Karpas-422 (cell line): Measurements from ENCODE around the gene VEGFC. TPM values are rescaled to one million over a fixed set of nuclear protein-coding genes. Genes with fewer than 3 reads are reported as not detected.

ENCODE experiments used
- DNase-seq: peaks from one replicate; pipeline ENCODE4 v3.0.0-alpha.2; 2015
- H2AFZ ChIP-seq: fragments of 200-600 bp; sonication (generic); 2 replicates; pipeline ENCODE4 v1.6.1; 2014; ENCODE audit warnings: antibody characterized with exemption, low read length, mixed read lengths
- H3K27ac ChIP-seq: fragments of 200-600 bp; sonication (generic); 2 replicates; pipeline ENCODE4 v1.5.1; 2014; ENCODE audit warnings: mild to moderate bottlenecking, low read length, moderate library complexity
- H3K27me3 ChIP-seq: fragments of 200-600 bp; sonication (generic); 2 replicates; pipeline ENCODE4 v1.6.1; 2014; ENCODE audit warnings: low read length, mixed read lengths
- H3K36me3 ChIP-seq: fragments of 200-600 bp; sonication (generic); 2 replicates; pipeline ENCODE4 v1.6.1; 2014; ENCODE audit warnings: low read length, mixed read lengths; ENCODE audit not compliant: insufficient read depth
- H3K4me1 ChIP-seq: fragments of 200-600 bp; sonication (generic); 2 replicates; pipeline ENCODE4 v1.6.1; 2014; ENCODE audit warnings: mild to moderate bottlenecking, low read length, mixed read lengths
- H3K4me2 ChIP-seq: fragments of 200-600 bp; sonication (generic); 2 replicates; pipeline ENCODE4 v1.6.1; 2014; ENCODE audit warnings: low read length, low read depth, mild to moderate bottlenecking; ENCODE audit not compliant: poor library complexity, severe bottlenecking
- H3K4me3 ChIP-seq: fragments of 200-600 bp; sonication (generic); 2 replicates; pipeline ENCODE4 v1.5.1; 2014; ENCODE audit warnings: mild to moderate bottlenecking, antibody characterized with exemption, low read length, mixed read lengths
- H3K79me2 ChIP-seq: fragments of 200-600 bp; sonication (generic); 2 replicates; pipeline ENCODE4 v1.6.1; 2014; ENCODE audit warnings: mild to moderate bottlenecking, low read length, mixed read lengths
- H3K9ac ChIP-seq: fragments of 200-600 bp; sonication (generic); 2 replicates; pipeline ENCODE4 v1.6.0; 2014; ENCODE audit warnings: low read length
- H3K9me2 ChIP-seq: fragments of 200-600 bp; sonication (generic), shearing (Covaris generic); replicated peaks from 2 replicates; pipeline ENCODE4 v1.6.0; 2014; ENCODE audit warnings: mild to moderate bottlenecking, low read length, moderate library complexity; ENCODE audit not compliant: insufficient read depth
- H3K9me3 ChIP-seq: fragments of 300-700, 200-600 bp; sonication (generic); 2 replicates; pipeline ENCODE4 v1.6.1; 2014; ENCODE audit warnings: low read length, mixed read lengths
- H4K20me1 ChIP-seq: fragments of 200-600 bp; sonication (generic); 2 replicates; pipeline ENCODE4 v1.6.1; 2014; ENCODE audit warnings: mild to moderate bottlenecking, antibody characterized with exemption, low read length, low read depth; ENCODE audit not compliant: insufficient read depth
- total RNA-seq: library from RNA; depleted of rRNA; stranded (reverse); fragments of >200 nt; shearing (Covaris generic); gene quantifications from 2 replicates; pipeline ENCODE4 v1.2.3, GENCODE V29; 2014; ENCODE audit warnings: low replicate concordance; rRNA removed

The VEGFC gene
- not detected in 2 replicates for total RNA-seq

- H3K36me3 ChIP-seq = no peaks in the 10 kb centered on the region
- no peaks in the 10 kb centered on the region for H3K79me2 ChIP-seq
- no peak within 1 kb of the TSS for H3K27ac ChIP-seq
- no peak within 1 kb of the TSS for H3K4me3 ChIP-seq
- no peak within 1 kb of the TSS for H2AFZ ChIP-seq
- H3K9me3 ChIP-seq = no peaks in the 10 kb centered on the region
- H3K4me1 ChIP-seq = no peaks in the 10 kb centered on the region
- no peak for DNase-seq
- no peak within 1 kb of the TSS for H3K9ac ChIP-seq
- H3K9me2 ChIP-seq = no peaks in the 10 kb centered on the region
- no peaks in the 10 kb centered on the region for H3K27me3 ChIP-seq
- no peak within 1 kb of the TSS for H3K4me2 ChIP-seq
- no peaks in the 10 kb centered on the region for H4K20me1 ChIP-seq
These were observed at the start of gene VEGFC for GRCh38 chr4:176792326-176793059. Gene VEGFC (minus strand): TSS chr4:176792922. CDS start chr4:176792311, 611 bp downstream.

GRCh38 chr4:176841711-176842112 is 49.0 kb upstream of the VEGFC start:
- Histone ChIP-seq H3K9me2 (no peaks in the 10 kb centered on the region), H3K9ac (no peak overlapping the region), H3K36me3 (no peaks in the 10 kb centered on the region), H3K79me2 (no peaks in the 10 kb centered on the region), H4K20me1 (no peaks in the 10 kb centered on the region), H3K4me3 (no peak overlapping the region), H3K27me3 (no peaks in the 10 kb centered on the region), H3K4me2 (no peak overlapping the region), H3K27ac (no peak overlapping the region), H2AFZ (no peak overlapping the region), H3K9me3 (no peaks in the 10 kb centered on the region), H3K4me1 (no peaks in the 10 kb centered on the region)
- DNase-seq = no peak

GRCh38 chr4:176840166-176840565 is 47.4 kb upstream of the VEGFC start:
- H3K4me2 ChIP-seq = no peak overlapping the region
- H2AFZ ChIP-seq = no peak overlapping the region
- H3K4me3 ChIP-seq = no peak overlapping the region
- no peaks in the 10 kb centered on the region for H3K27me3 ChIP-seq
- DNase-seq = no peak
- H3K79me2 ChIP-seq = no peaks in the 10 kb centered on the region
- H3K9me3 ChIP-seq = no peaks in the 10 kb centered on the region
- no peaks in the 10 kb centered on the region for H3K36me3 ChIP-seq
- no peaks in the 10 kb centered on the region for H3K4me1 ChIP-seq
- no peak overlapping the region for H3K9ac ChIP-seq
- H3K27ac ChIP-seq = no peak overlapping the region
- H4K20me1 ChIP-seq = no peaks in the 10 kb centered on the region
- H3K9me2 ChIP-seq = no peaks in the 10 kb centered on the region

GRCh38 chr4:176839656-176840055 is 46.9 kb upstream of the VEGFC start:
- Histone ChIP-seq H3K9ac (no peak overlapping the region), H3K79me2 (no peaks in the 10 kb centered on the region), H2AFZ (no peak overlapping the region), H4K20me1 (no peaks in the 10 kb centered on the region), H3K36me3 (no peaks in the 10 kb centered on the region), H3K4me2 (no peak overlapping the region), H3K27ac (no peak overlapping the region), H3K4me3 (no peak overlapping the region), H3K4me1 (no peaks in the 10 kb centered on the region), H3K27me3 (no peaks in the 10 kb centered on the region), H3K9me3 (no peaks in the 10 kb centered on the region), H3K9me2 (no peaks in the 10 kb centered on the region)
- DNase-seq = no peak

GRCh38 chr4:176838601-176839433 is 46.1 kb upstream of the VEGFC start:
- Histone ChIP-seq H3K9ac (no peak overlapping the region), H3K4me3 (no peak overlapping the region), H4K20me1 (no peaks in the 10 kb centered on the region), H3K79me2 (no peaks in the 10 kb centered on the region), H3K4me1 (no peaks in the 10 kb centered on the region), H3K9me2 (no peaks in the 10 kb centered on the region), H3K36me3 (no peaks in the 10 kb centered on the region), H2AFZ (no peak overlapping the region), H3K27me3 (no peaks in the 10 kb centered on the region), H3K4me2 (no peak overlapping the region), H3K9me3 (no peaks in the 10 kb centered on the region), H3K27ac (no peak overlapping the region)
- no peak for DNase-seq

GRCh38 chr4:176837169-176837895 is 44.6 kb upstream of the VEGFC start:
- no peak overlapping the region for H3K4me2 ChIP-seq
- no peak overlapping the region for H3K4me3 ChIP-seq
- no peaks in the 10 kb centered on the region for H4K20me1 ChIP-seq
- no peak for DNase-seq
- no peaks in the 10 kb centered on the region for H3K27me3 ChIP-seq
- no peaks in the 10 kb centered on the region for H3K9me3 ChIP-seq
- H3K36me3 ChIP-seq = no peaks in the 10 kb centered on the region
- no peaks in the 10 kb centered on the region for H3K4me1 ChIP-seq
- no peak overlapping the region for H2AFZ ChIP-seq
- H3K9ac ChIP-seq = no peak overlapping the region
- H3K27ac ChIP-seq = no peak overlapping the region
- no peaks in the 10 kb centered on the region for H3K9me2 ChIP-seq
- no peaks in the 10 kb centered on the region for H3K79me2 ChIP-seq

GRCh38 chr4:176834531-176834930 is 41.8 kb upstream of the VEGFC start:
- no peak overlapping the region for H3K27ac ChIP-seq
- DNase-seq = no peak
- H3K9ac ChIP-seq = no peak overlapping the region
- H3K4me1 ChIP-seq = no peaks in the 10 kb centered on the region
- no peaks in the 10 kb centered on the region for H3K9me2 ChIP-seq
- H3K9me3 ChIP-seq = no peaks in the 10 kb centered on the region
- no peaks in the 10 kb centered on the region for H3K36me3 ChIP-seq
- no peaks in the 10 kb centered on the region for H4K20me1 ChIP-seq
- no peak overlapping the region for H2AFZ ChIP-seq
- H3K4me2 ChIP-seq = no peak overlapping the region
- H3K27me3 ChIP-seq = no peaks in the 10 kb centered on the region
- no peak overlapping the region for H3K4me3 ChIP-seq
- H3K79me2 ChIP-seq = no peaks in the 10 kb centered on the region
